Gastrocnemius medialis (tissue), 4 donors: Measurements from ENCODE around the gene TBX18. TPM values are rescaled to one million over a fixed set of nuclear protein-coding genes. Genes with fewer than 3 reads are reported as not detected.

ENCODE experiments used
- ATAC-seq, 2 donors: fragments of 150-250 bp; one replicate each; pipeline ENCODE4 v1.9.1; 2016
- DNase-seq, 2 donors: peaks; one replicate each; pipeline ENCODE4 v3.0.0-alpha.2; 2019
- H3K27ac ChIP-seq, 4 donors: fragments of 200-600 bp; sonication (generic); 1 replicate in 1 of 4; 2 replicates in 3 of 4; pipeline ENCODE4 v1.5.1; 2016 to 2018; ENCODE audit warnings: mild to moderate bottlenecking in 2 of 4, moderate library complexity in 1 of 4
- H3K27me3 ChIP-seq, 3 donors: fragments of 200-600 bp; sonication (generic) in 2 of 3; 1 replicate in 1 of 3; 2 replicates in 2 of 3; pipeline versions ENCODE4 v1.5.1 to v1.6.0; 2016 to 2019; ENCODE audit warnings: mild to moderate bottlenecking in 1 of 3, moderate library complexity in 1 of 3
- H3K36me3 ChIP-seq, 2 donors: fragments of 200-600 bp; sonication (generic) in 1 of 2; one replicate each; pipeline ENCODE4 v1.5.1; 2017 to 2018
- H3K4me1 ChIP-seq, 2 donors: fragments of 200-600 bp; sonication (generic) in 1 of 2; one replicate each; pipeline ENCODE4 v1.5.1; 2016 to 2017; ENCODE audit warnings: mild to moderate bottlenecking in 2 of 2
- H3K4me3 ChIP-seq, 4 donors: fragments of 200-600 bp; sonication (generic) in 3 of 4; 1 replicate in 1 of 4; 2 replicates in 3 of 4; pipeline ENCODE4 v1.5.1; 2016 to 2019; ENCODE audit warnings: mild to moderate bottlenecking in 2 of 4
- H3K9me3 ChIP-seq, 3 donors: fragments of 200-600 bp; sonication (generic) in 2 of 3; 1 replicate in 1 of 3; 2 replicates in 2 of 3; pipeline ENCODE4 v1.5.1; 2016 to 2019
- POLR2A ChIP-seq, 2 donors: fragments of 450-650 bp; IDR thresholded peaks; one replicate each; pipeline ENCODE4 v1.6.1; 2017; ENCODE audit warnings: antibody characterized with exemption in 2 of 2, mild to moderate bottlenecking in 2 of 2, moderate library complexity in 2 of 2
- in situ Hi-C, 4 donors: fragments of 200-750 bp; cut with MboI; loops; one replicate each; pipeline versions ENCODE4 v1.15.0 to v1.8.0; 2017; ENCODE audit warnings: low sequenced_read_pairs in 4 of 4
- intact Hi-C: fragments of 100-400 bp; cut with DNase I; formaldehyde crosslinking; loops from one replicate; pipeline ENCODE4 v1.15.1; 2023; ENCODE audit warnings: low total_unique reads
- total RNA-seq, 4 donors: library from RNA; depleted of rRNA; stranded (reverse); fragments of >200 nt; gene quantifications; one replicate each; pipeline versions ENCODE4 v1.1.0 to v1.2.3, GENCODE V29; 2016
- TF ChIP-seq, protein P1 (sequence below), 5 experiments: fragments of 450-650 bp in 3 of 5; fragments of 200-600 bp in 2 of 5; sonication (generic) in 2 of 5; IDR thresholded peaks in 4 of 5; conservative IDR thresholded peaks in 1 of 5; 1 replicate in 4 of 5; 2 replicates in 1 of 5; pipeline ENCODE4 v1.5.1; 2016 to 2019; ENCODE audit warnings: antibody characterized with exemption in 5 of 5, mild to moderate bottlenecking in 3 of 5, moderate library complexity in 3 of 5

Gene TBX18
- total RNA-seq, 4 donors from 2014 or later: 1.0 to 1.7 (median 1.3) TPM

DNA sequence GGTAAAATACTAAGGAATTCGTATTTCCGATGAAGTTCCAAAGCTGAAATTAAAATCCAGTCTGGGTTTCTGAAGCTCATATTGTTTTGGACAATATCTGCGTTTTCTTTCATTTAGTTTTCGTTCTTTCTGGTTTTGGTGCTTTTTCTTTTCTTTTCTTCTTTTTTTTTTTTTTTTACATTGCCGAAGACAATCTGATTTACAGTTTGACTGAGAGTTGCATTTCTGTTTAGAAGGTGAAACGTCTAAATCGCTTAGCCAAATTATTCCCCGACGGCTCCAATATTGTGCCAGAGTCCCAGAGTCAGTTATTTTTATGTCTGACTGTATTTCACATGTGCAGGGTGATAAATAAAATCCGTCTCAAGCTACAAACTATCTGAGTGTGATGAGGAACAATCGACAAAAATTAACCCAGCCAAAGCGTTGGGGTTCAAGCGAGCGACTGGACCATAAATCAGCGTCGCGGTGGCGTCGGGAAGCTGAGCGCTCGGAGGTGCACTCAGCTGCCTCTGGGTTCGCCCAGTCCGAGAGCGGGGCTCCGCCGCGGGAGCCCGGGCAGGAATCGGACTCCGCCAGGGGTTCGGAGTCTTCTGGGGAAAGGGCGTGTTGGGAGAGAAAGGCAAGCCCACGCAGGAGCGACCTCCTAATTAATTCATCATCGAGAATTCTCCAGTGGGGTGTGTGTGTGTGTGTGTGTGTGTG lies 8.2 kb upstream of the TBX18 start:
- peak overlapping the region in 2 of 4 donors; percentile 49 to 53 for H3K4me3 ChIP-seq

DNA sequence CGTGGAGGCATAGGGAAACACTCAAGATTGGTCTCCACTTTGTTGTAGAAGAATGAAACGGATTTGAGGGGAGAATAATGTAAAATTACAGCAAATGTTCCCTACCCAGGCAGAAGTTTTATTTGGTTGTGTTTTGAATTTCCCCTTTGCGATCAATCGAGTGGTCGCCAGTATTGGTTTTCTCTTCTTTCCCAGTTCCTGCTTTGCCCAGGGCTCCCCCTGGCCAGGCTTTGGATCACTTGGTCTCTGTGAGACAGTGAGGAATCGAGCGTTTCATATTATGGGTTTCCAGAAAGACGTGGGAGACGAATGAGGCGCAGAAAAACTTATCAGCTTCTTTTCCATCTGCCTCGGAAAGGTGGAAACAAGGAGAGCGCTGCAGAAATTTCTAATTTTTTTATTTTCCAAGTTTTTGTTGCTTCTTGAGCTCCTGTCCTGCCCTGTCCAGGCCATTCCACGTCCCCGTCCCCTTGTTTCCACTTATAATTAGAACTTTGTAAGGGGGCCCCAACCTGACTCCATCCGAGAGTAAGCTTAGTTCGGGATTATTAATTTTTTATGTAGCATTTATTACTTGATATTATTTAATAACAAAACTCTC lies 7.5 kb upstream of the TBX18 start:
- DNase-seq (no peak), ATAC-seq (no peak)
- intact Hi-C loops: loop anchor here (10.0 kb wide), 1 partner anchor 887 kb away; no protein-coding TSS in a partner anchor
- H3K27me3 ChIP-seq: peaks cover 63 to 93% (median 82%) of the 10 kb centered on the region in 3 donors
- H3K4me3 ChIP-seq: no peak overlapping the region
- H3K9me3 ChIP-seq: no peaks in the 10 kb centered on the region
- in situ Hi-C loops: no loop called here
- H3K36me3 ChIP-seq: no peaks in the 10 kb centered on the region
- H3K4me1 ChIP-seq: peaks cover 0 to 7% of the 10 kb centered on the region in 2 donors
- no peak overlapping the region for H3K27ac ChIP-seq
- TF ChIP-seq POLR2A (IDR thresholded peaks at IDR 0.05): no peak
- TF ChIP-seq, protein P1, sequence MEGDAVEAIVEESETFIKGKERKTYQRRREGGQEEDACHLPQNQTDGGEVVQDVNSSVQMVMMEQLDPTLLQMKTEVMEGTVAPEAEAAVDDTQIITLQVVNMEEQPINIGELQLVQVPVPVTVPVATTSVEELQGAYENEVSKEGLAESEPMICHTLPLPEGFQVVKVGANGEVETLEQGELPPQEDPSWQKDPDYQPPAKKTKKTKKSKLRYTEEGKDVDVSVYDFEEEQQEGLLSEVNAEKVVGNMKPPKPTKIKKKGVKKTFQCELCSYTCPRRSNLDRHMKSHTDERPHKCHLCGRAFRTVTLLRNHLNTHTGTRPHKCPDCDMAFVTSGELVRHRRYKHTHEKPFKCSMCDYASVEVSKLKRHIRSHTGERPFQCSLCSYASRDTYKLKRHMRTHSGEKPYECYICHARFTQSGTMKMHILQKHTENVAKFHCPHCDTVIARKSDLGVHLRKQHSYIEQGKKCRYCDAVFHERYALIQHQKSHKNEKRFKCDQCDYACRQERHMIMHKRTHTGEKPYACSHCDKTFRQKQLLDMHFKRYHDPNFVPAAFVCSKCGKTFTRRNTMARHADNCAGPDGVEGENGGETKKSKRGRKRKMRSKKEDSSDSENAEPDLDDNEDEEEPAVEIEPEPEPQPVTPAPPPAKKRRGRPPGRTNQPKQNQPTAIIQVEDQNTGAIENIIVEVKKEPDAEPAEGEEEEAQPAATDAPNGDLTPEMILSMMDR (IDR thresholded peaks at IDR 0.05 in 4 of 5, conservative IDR thresholded peaks at IDR 0.05 in 1 of 5): no peak

More for the DNA sequence above, 8.2 kb upstream of the TBX18 start:
- no peak overlapping the region for H3K27ac ChIP-seq
- in situ Hi-C loops: no loop called here
- peaks cover 62 to 86% (median 79%) of the 10 kb centered on the region in 3 donors for H3K27me3 ChIP-seq
- ATAC-seq (no peak), DNase-seq (no peak)
- H3K36me3 ChIP-seq: no peaks in the 10 kb centered on the region
- peaks cover 0 to 7% of the 10 kb centered on the region in 2 donors for H3K4me1 ChIP-seq
- H3K9me3 ChIP-seq: no peaks in the 10 kb centered on the region
- intact Hi-C loops: loop anchor here (10.0 kb wide), 1 partner anchor 888 kb away; no protein-coding TSS in a partner anchor
- no peak for TF ChIP-seq POLR2A (IDR thresholded peaks at IDR 0.05)
- TF ChIP-seq, protein P1 (IDR thresholded peaks at IDR 0.05 in 4 of 5, conservative IDR thresholded peaks at IDR 0.05 in 1 of 5): no peak

DNA sequence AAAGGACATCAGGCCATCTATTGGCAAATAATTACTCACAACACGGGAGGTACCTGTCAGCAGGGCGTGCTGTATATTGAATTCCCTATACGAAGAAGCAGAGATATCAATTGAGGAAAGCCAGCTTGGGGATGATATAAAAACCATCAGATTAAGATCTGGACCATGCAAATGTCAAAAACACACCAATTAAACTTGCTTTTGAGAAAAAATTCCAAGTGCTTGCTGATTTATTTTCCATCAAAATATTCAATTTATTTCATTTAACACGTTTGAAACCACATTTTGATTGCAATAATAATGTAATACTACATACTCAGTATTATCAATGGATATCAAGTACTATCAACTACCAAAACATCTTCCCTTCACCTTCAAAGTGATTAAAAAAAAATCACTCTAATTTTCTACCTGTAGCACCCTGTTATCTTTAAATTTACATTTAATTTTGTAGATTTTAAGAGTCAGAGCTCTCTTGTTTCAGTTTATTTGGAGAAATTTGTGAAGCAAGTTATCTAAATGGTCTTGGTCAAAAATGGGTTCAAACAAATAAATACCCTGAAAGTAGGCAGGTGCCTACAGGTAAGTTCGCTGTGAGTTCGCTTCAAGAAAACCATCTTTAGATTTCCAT lies 6.8 kb upstream of the TBX18 start:
- in situ Hi-C loops: no loop called here
- Histone ChIP-seq H3K27ac (no peak overlapping the region), H3K36me3 (no peaks in the 10 kb centered on the region), H3K4me1 (peaks cover 0 to 7% of the 10 kb centered on the region in 2 donors), H3K4me3 (no peak overlapping the region), H3K9me3 (no peaks in the 10 kb centered on the region), H3K27me3 (peaks cover 65 to 94% (median 84%) of the 10 kb centered on the region in 3 donors)
- ATAC-seq: no peak
- TF ChIP-seq, protein P1 (IDR thresholded peaks at IDR 0.05 in 4 of 5, conservative IDR thresholded peaks at IDR 0.05 in 1 of 5): no peak
- no peak for TF ChIP-seq POLR2A (IDR thresholded peaks at IDR 0.05)
- intact Hi-C loops: loop anchor here (10.0 kb wide), 1 partner anchor 886 kb away; no protein-coding TSS in a partner anchor
- no peak for DNase-seq

DNA sequence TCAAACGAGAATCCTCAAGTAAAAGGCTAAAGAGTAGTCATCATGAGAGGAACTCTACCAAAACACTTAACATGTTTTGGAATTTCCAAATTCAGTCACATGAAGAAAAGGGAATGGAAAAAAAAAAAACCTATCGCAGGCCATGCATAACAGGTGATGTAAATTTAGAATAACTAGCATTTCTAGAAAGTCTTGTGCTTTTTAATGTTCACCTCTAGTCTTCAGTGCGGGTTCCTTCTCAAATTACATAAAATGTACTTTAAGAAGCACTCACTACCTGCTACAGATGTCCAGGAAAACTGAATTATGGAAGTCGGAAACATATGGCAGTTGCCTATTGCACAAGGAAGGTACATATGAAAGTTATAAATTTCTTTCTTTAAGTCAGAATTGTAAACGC lies 6.1 kb upstream of the TBX18 start:
- no peak overlapping the region for H3K4me3 ChIP-seq
- no peak for TF ChIP-seq POLR2A (IDR thresholded peaks at IDR 0.05)
- TF ChIP-seq, protein P1 (IDR thresholded peaks at IDR 0.05 in 4 of 5, conservative IDR thresholded peaks at IDR 0.05 in 1 of 5): no peak
- peaks cover 0 to 7% of the 10 kb centered on the region in 2 donors for H3K4me1 ChIP-seq
- ATAC-seq: no peak
- H3K27me3 ChIP-seq: peaks cover 68 to 94% (median 86%) of the 10 kb centered on the region in 3 donors
- no peaks in the 10 kb centered on the region for H3K9me3 ChIP-seq
- H3K27ac ChIP-seq: no peak overlapping the region
- H3K36me3 ChIP-seq: no peaks in the 10 kb centered on the region
- in situ Hi-C loops: no loop called here
- no peak for DNase-seq
- intact Hi-C loops: loop anchor here (10.0 kb wide), 1 partner anchor 886 kb away; no protein-coding TSS in a partner anchor
